GM10248 (cell line): ENCODE results near the gene THEMIS.

Source experiments
- CTCF ChIA-PET: fragments of 300-600 bp; sonication (Branson Sonifier 250); formaldehyde crosslinking; extraction: SDS; loops from one replicate; lab custom pipeline; 2021; ENCODE audit warnings: antibody characterized with exemption; lab: Yijun Ruan, JAX
- POLR2A ChIA-PET: fragments of 350-650 bp; sonication (Branson Sonifier 250); formaldehyde crosslinking; extraction: SDS; loops from one replicate; lab custom pipeline; 2020; ENCODE audit warnings: antibody characterized with exemption; lab: Yijun Ruan, JAX
- DNase-seq: peaks from one replicate; pipeline ENCODE4 v3.0.0; 2012; ENCODE audit errors: extremely low spot score
- TF ChIP-seq, protein P1 (sequence below): IDR thresholded peaks from 2 replicates; pipeline ENCODE4 v1.5.1; 2012; ENCODE audit warnings: mild to moderate bottlenecking, low read depth; ENCODE audit errors: extremely low read depth, missing control alignments, control extremely low read depth

The THEMIS gene

DNA sequence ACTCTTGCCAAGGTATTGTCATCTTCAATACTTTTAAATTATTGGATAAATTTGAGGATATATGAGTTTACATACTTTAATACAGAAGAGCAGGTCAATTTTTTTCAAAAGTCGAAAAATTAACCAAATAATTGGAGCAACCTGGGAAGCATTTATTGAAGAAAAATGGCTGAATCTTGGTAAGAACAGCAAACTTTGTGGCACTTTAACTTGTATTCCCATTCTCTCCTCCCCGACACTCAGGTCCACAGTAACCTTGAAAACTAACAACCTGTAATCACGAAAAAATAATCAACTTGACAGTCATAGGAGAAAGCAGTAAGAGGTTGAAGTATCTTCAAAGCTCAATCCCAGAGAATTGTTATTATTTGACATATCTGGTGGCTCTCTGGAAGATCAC is 55.6 kb downstream of the THEMIS start:
- TF ChIP-seq, protein P1, sequence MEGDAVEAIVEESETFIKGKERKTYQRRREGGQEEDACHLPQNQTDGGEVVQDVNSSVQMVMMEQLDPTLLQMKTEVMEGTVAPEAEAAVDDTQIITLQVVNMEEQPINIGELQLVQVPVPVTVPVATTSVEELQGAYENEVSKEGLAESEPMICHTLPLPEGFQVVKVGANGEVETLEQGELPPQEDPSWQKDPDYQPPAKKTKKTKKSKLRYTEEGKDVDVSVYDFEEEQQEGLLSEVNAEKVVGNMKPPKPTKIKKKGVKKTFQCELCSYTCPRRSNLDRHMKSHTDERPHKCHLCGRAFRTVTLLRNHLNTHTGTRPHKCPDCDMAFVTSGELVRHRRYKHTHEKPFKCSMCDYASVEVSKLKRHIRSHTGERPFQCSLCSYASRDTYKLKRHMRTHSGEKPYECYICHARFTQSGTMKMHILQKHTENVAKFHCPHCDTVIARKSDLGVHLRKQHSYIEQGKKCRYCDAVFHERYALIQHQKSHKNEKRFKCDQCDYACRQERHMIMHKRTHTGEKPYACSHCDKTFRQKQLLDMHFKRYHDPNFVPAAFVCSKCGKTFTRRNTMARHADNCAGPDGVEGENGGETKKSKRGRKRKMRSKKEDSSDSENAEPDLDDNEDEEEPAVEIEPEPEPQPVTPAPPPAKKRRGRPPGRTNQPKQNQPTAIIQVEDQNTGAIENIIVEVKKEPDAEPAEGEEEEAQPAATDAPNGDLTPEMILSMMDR = no peak
- CTCF ChIA-PET = interaction anchor here (0.6 to 1.1 kb wide), 2 partner anchors 9 to 250 kb away, joined by 3 read pairs; no protein-coding TSS in a partner anchor
- POLR2A ChIA-PET = no interaction called here

DNA sequence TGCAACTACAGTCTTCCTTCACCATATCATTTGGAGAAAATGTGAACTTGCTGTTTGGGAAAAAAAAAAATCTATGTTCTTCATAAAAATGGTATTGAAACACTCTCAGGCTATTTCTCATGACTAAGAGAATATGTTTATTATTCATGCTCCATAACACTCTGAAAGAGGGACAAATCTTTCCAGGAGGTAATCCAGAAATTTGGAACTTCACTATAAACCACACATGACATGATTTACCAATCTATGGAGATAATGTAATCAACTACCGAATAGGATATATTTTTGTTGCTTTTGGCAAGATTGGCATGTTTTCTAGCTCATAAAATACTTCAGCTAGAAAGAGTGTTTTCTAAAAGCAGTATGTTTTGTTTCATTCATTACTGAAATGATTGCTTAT is 56.3 kb downstream of the THEMIS start:
- no peak for DNase-seq
- ChIA-PET POLR2A (no interaction called here), CTCF (no interaction called here)
- TF ChIP-seq, protein P1 = no peak

More for the DNA sequence above, 55.6 kb downstream of the THEMIS start:
- no peak for DNase-seq

DNA sequence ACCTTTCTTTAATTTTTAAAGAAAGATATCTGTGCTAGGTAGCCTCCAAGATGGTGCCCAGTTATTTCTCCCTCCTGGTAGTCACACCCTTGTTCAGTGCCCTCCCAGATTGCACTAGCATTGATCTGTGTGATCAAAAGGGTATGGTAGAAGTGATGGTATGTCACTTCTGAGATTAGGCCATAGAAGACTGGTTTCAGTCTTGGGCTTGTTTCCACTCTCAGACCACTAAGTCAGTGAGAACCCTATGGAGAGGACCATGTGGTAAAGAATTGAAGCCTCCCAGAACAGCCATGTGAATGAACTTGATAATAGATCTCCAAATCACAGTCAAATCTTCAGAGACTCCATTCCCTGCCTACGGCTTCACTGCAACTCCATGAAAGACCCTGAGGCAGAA is 57.3 kb downstream of the THEMIS start:
- DNase-seq = no peak
- POLR2A ChIA-PET = no interaction called here
- CTCF ChIA-PET = no interaction called here
- TF ChIP-seq, protein P1 = no peak

DNA sequence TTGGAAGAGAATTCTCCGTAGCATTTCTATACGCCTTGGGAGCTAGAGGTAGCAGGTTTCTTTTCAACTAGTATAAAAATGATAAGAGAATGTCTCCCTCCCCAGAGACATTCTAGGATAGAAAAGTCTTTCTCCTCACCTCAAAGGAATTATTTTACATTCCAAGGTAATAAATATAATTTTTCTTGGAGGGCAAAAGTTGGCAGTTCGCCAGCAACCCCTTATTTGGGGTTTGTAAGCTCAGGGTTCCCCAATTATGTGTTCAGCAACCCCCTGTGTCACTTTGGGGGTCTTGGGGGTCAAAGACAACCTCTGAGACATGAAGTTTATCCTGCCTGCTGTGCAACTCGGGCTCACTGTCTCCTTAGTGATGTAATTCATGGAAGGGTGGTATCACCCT is 58.3 kb downstream of the THEMIS start:
- no peak for DNase-seq
- TF ChIP-seq, protein P1 = no peak
- CTCF ChIA-PET = interaction anchor here (1.3 kb wide), 1 partner anchor 11 kb away, joined by 3 read pairs; no protein-coding TSS in a partner anchor
- POLR2A ChIA-PET = no interaction called here

DNA sequence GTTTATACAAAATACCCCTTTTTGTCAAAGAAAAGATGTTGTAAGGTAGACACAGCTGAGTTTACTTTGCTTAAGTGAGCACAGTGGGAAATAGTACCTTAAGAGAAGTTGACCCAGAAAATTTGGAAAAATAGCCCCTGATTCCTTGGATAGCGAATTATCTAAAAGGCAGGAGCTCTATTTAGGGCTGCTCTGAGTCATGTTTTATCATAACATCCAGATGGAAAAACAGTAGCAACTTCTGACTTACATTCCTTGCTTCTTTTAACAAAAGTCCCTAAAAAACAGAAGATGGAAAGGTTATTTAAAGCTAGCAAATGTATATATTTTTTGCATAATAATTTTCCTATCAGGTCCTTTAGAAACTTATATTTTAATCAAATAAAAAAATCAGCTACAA is 59.0 kb downstream of the THEMIS start:
- no peak for DNase-seq
- TF ChIP-seq, protein P1 = no peak
- POLR2A ChIA-PET = no interaction called here
- CTCF ChIA-PET = interaction anchor here (1.1 to 1.3 kb wide), 2 partner anchors 12 to 13 kb away, joined by 3 read pairs; no protein-coding TSS in a partner anchor

DNA sequence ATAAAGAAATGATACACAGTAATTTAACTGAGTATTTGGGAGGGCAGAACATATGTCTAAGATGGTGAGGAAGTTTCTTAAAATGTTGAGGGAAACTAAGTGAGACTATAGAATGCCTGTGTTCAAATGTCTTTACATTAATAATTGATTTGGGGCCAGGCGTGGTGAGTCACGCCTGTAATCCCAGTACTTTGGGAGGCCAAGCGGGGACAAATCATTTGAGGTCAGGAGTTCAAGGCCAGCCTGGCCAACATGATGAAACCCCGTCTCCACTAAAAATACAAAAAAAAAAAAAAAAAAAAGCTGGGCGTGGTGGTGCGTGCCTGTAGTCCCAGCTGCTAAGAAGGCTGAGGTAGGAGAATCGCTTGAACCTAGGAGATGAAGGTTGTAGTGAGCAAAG is 66.7 kb downstream of the THEMIS start:
- ChIA-PET POLR2A (no interaction called here), CTCF (interaction anchor here (1.3 kb wide), 1 partner anchor 13 kb away, joined by 3 read pairs; no protein-coding TSS in a partner anchor)
- TF ChIP-seq, protein P1 = no peak
- no peak for DNase-seq
